ENCODE results near the gene SNRPE.

GRCh38 chr1:203828503-203828902 is 32.9 kb upstream of the SNRPE start:
- TF ChIP-seq, protein P1, sequence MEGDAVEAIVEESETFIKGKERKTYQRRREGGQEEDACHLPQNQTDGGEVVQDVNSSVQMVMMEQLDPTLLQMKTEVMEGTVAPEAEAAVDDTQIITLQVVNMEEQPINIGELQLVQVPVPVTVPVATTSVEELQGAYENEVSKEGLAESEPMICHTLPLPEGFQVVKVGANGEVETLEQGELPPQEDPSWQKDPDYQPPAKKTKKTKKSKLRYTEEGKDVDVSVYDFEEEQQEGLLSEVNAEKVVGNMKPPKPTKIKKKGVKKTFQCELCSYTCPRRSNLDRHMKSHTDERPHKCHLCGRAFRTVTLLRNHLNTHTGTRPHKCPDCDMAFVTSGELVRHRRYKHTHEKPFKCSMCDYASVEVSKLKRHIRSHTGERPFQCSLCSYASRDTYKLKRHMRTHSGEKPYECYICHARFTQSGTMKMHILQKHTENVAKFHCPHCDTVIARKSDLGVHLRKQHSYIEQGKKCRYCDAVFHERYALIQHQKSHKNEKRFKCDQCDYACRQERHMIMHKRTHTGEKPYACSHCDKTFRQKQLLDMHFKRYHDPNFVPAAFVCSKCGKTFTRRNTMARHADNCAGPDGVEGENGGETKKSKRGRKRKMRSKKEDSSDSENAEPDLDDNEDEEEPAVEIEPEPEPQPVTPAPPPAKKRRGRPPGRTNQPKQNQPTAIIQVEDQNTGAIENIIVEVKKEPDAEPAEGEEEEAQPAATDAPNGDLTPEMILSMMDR (tag by site-specific recombination; IDR thresholded peaks at IDR 0.05) = no peak
- TF ChIP-seq ZNF16 (tag by site-specific recombination; IDR thresholded peaks at IDR 0.05; ENCODE audit: low read depth) (no peak), ZNF423 (tag by site-specific recombination; IDR thresholded peaks at IDR 0.05) (no peak), ZIC2 (tag by site-specific recombination; IDR thresholded peaks at IDR 0.05) (no peak), SP2 (tag by site-specific recombination; IDR thresholded peaks at IDR 0.05) (no peak), ZNF292 (tag by site-specific recombination; IDR thresholded peaks at IDR 0.05; ENCODE audit: borderline replicate concordance, low read depth) (no peak), ZNF558 (tag by site-specific recombination; IDR thresholded peaks at IDR 0.05) (no peak), SETDB1 (IDR thresholded peaks at IDR 0.05; ENCODE audit: insufficient read length, low read length) (no peak)

Data from HEK293 (cell line).